ENCODE measurements around the gene PARD3.
A peak's percentile ranks its signal among the peaks of the same experiment; 100 is the strongest.

Gene PARD3

DNA sequence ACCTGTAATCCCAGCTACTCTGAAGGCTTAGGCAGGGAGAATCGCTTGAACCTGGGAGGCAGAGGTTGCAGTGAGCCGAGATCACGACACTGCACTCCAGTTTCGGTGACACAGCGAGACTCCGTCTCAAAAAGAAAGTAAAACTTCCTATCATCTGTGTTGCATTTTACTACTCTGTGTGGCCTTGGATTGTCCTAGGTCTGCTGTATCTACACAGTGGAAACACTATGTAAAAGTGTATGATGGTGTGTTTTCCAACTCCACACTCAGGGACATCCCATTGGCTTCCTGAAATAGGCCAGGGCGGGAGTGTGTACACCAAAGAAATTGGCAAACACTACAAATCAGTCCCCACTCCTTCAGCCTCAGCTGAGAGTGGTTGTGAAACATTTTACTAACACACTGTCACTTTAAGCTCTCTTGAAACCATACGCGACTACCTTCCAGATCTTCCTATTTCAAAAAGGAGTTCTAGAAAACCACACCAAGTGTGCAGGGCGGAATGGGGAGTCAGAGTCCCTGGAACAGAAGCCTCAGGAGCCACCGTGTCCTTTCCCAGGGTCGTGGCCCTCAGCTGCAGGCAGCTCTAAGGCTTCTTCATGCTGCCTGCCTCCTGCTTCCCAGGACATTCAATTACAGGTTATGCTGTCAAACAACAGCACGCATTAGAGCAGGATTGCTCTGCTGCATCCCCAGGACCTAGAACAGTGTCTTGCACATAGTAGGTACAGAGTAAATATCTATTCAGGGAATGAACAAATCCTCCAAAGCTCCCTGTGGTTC, 275.4 kb downstream of the PARD3 start:
- TF ChIP-seq, protein P1, sequence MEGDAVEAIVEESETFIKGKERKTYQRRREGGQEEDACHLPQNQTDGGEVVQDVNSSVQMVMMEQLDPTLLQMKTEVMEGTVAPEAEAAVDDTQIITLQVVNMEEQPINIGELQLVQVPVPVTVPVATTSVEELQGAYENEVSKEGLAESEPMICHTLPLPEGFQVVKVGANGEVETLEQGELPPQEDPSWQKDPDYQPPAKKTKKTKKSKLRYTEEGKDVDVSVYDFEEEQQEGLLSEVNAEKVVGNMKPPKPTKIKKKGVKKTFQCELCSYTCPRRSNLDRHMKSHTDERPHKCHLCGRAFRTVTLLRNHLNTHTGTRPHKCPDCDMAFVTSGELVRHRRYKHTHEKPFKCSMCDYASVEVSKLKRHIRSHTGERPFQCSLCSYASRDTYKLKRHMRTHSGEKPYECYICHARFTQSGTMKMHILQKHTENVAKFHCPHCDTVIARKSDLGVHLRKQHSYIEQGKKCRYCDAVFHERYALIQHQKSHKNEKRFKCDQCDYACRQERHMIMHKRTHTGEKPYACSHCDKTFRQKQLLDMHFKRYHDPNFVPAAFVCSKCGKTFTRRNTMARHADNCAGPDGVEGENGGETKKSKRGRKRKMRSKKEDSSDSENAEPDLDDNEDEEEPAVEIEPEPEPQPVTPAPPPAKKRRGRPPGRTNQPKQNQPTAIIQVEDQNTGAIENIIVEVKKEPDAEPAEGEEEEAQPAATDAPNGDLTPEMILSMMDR (IDR thresholded peaks at IDR 0.05; ENCODE audit: insufficient read depth, low read length, missing control alignments) = no peak
- ChIA-PET POLR2A (no interaction called here), CTCF (interaction anchor here (1.2 to 1.8 kb wide), 4 partner anchors 11 to 115 kb away, joined by 3 to 6 read pairs (median 4); no protein-coding TSS in a partner anchor)
- DNase-seq (ENCODE audit: low read depth, low spot score) = no peak
- H3K4me3 ChIP-seq (ENCODE audit: low read depth, low read length) = peak overlapping the region; percentile 34

DNA sequence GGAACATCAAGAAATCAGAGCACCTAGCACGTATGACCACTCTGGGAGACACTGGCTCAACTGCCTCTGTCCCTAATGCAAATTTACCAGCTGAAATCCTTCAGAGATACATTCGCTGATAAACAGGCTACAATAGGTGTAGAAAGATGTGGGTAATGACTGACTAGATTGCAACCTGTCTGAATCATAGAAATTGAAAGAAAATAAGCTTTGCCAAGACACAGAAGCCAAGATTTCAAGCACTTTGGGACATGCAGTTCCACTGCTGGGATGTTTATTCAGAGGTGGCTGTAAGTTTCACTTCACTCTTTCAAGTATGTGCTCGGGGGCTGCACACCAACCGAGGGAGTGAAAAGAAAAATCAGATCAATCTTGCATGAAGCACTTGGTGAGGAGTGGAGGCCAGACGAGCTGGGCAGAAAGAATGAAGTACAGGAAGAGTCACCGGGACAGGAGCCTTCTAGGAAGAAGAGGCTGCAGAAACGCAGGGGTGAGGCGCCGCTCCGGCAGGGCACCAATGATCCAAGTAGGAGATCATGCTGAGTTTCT, 276.7 kb downstream of the PARD3 start:
- ChIA-PET CTCF (interaction anchor here (1.8 kb wide), 1 partner anchor 10 kb away, joined by 6 read pairs; no protein-coding TSS in a partner anchor), POLR2A (no interaction called here)
- no peak overlapping the region for H3K4me3 ChIP-seq (ENCODE audit: low read depth, low read length)
- DNase-seq (ENCODE audit: low read depth, low spot score) = no peak
- TF ChIP-seq, protein P1 (IDR thresholded peaks at IDR 0.05; ENCODE audit: insufficient read depth, low read length, missing control alignments) = no peak

DNA sequence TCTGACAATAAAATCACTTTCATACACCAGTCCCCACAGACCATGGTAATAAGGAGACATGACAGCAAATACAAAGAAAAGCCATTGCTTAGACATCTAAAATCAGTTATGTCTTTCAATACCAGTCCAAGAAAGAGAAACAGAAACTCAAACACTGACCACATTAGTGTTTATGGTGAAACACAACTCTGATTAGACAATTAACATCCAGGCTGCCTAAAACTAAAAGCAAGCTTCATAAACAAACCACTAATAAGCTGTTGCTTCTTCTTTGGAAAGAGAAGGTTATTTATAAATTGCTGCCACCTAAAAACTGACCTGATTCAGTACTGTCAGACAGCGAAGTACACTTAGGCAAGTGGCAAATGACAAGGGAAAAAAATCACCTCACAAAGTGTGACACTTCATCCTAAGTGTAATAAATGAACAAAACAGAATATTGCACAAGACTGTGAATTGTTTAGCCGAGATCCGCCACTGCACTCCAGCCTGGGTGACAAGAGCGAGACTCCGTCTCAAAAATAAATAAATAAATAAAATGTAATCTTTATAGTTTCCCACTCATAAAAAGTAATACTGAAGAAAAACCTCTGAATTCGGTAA, 277.4 kb downstream of the PARD3 start:
- ChIA-PET CTCF (no interaction called here), POLR2A (no interaction called here)
- no peak overlapping the region for H3K4me3 ChIP-seq (ENCODE audit: low read depth, low read length)
- DNase-seq (ENCODE audit: low read depth, low spot score) = no peak
- TF ChIP-seq, protein P1 (IDR thresholded peaks at IDR 0.05; ENCODE audit: insufficient read depth, low read length, missing control alignments) = no peak

DNA sequence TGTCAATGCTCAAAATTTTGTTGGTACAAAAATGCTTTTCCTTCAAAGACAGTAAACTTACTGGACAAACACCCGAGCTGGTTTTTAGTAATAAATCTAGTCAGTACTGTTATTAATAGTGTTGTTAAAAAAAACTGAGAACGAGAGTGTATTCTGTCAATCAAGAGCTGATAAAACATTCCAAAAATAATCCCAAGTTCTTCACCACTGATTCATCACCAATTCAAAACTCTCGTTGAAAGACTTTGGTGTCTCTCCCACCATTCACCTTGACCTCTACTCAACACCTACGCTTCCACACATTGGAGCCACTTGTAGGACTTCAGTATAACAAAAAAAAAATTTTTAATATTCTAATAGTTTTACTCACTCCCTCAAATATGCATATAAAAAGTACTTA, 279.2 kb downstream of the PARD3 start:
- POLR2A ChIA-PET = no interaction called here
- no peak for DNase-seq (ENCODE audit: low read depth, low spot score)
- no peak overlapping the region for H3K4me3 ChIP-seq (ENCODE audit: low read depth, low read length)
- TF ChIP-seq, protein P1 (IDR thresholded peaks at IDR 0.05; ENCODE audit: insufficient read depth, low read length, missing control alignments) = no peak
- CTCF ChIA-PET = interaction anchor here (0.7 kb wide), 1 partner anchor 38 kb away, joined by 3 read pairs; no protein-coding TSS in a partner anchor

DNA sequence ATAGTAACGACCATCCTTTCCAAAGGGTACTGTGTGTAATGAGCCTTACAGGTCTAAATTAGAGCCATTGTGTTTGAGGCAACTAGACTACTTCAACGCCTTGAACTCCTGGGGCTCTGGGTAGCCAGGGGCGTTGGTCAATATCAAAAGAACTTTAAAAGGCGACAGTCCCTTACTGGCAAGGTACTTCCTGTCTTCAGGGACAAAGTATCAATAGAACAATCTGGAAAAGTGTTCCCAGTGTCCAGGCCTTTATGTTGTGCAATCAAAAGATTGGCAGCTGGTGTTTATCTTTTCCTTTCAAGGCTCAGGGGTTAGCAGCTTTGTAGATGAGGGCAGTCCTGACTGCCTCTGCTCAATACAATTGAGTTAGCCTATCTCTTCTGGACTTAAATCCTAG, 284.3 kb downstream of the PARD3 start:
- CTCF ChIA-PET = no interaction called here
- H3K4me3 ChIP-seq (ENCODE audit: low read depth, low read length) = no peak overlapping the region
- no peak for DNase-seq (ENCODE audit: low read depth, low spot score)
- TF ChIP-seq, protein P1 (IDR thresholded peaks at IDR 0.05; ENCODE audit: insufficient read depth, low read length, missing control alignments) = no peak
- POLR2A ChIA-PET = no interaction called here

DNA sequence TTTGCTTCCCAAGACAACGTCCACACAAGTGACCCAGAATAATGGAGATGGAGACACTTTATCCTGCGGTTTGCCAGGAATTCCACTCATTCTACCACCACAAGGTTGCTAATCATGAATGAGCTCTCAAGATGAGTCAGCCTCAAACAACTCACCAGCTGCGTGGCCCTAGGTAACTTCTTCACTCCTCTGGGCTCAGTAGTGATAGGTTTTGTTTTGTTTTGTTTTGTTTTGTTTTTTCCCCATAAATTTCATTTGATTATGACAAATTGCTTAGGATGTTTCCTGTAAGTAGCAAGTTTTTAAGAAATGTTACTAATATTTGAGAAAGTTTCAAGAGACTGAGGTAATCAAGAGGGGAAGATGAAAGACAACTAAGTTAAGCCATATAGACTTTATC, 286.8 kb downstream of the PARD3 start:
- ChIA-PET POLR2A (interaction anchor here (1.0 kb wide), 1 partner anchor 24 kb away, joined by 3 read pairs; no protein-coding TSS in a partner anchor), CTCF (interaction anchor here (0.6 to 2.0 kb wide), 3 partner anchors 11 to 110 kb away, joined by 3 to 19 read pairs (median 6); no protein-coding TSS in a partner anchor)
- no peak overlapping the region for H3K4me3 ChIP-seq (ENCODE audit: low read depth, low read length)
- TF ChIP-seq, protein P1 (IDR thresholded peaks at IDR 0.05; ENCODE audit: insufficient read depth, low read length, missing control alignments) = no peak
- peak; percentile 80 for DNase-seq (ENCODE audit: low read depth, low spot score)

Measured in AG04449 (cell line).